K562 (cell line): ENCODE data around the gene NOTO. TPM values are rescaled to one million over a fixed set of nuclear protein-coding genes. Genes with fewer than 3 reads are reported as not detected.

Source experiments
- ADNP ChIP-seq: fragments of 200-800 bp; sonication (Bioruptor generic); IDR thresholded peaks from 2 replicates; pipeline ENCODE4 v1.6.1; 2016; ENCODE audit warnings: missing genetic modification characterization, missing compliant biosample characterization
- BHLHE40 ChIP-seq: IDR thresholded peaks from 2 replicates; pipeline ENCODE4 v1.6.1; 2011; ENCODE audit warnings: low read length, improper control_type of control experiment
- ESRRB ChIP-seq: fragments of 250-450 bp; sonication (Bioruptor Pico); IDR thresholded peaks from 2 replicates; pipeline ENCODE4 v1.5.0; 2020; ENCODE audit warnings: mild to moderate bottlenecking, moderate library complexity, borderline replicate concordance
- HBP1 ChIP-seq: fragments of 450-650 bp; formaldehyde crosslinking; IDR thresholded peaks from 2 replicates; pipeline ENCODE4 v1.4.0; 2022; ENCODE audit warnings: missing genetic modification characterization
- HNRNPH1 ChIP-seq: fragments of 200-400 bp; formaldehyde crosslinking; optimal IDR thresholded peaks from 2 replicates; pipeline ENCODE3; 2017; ENCODE audit warnings: low read depth, mild to moderate bottlenecking, low read length, moderate library complexity
- PCBP1 ChIP-seq: fragments of 200-400 bp; formaldehyde crosslinking; IDR thresholded peaks from 2 replicates; pipeline ENCODE4 v1.6.1; 2018; ENCODE audit warnings: mild to moderate bottlenecking, low read depth, low read length; ENCODE audit not compliant: poor library complexity, severe bottlenecking
- SRSF1 ChIP-seq: fragments of 200-400 bp; formaldehyde crosslinking; IDR thresholded peaks from 2 replicates; pipeline ENCODE4 v1.6.1; 2017; ENCODE audit warnings: mild to moderate bottlenecking, low read depth, low read length, moderate library complexity
- SRSF3 ChIP-seq: fragments of 200-400 bp; formaldehyde crosslinking; IDR thresholded peaks from 2 replicates; pipeline ENCODE4 v1.6.1; 2016; ENCODE audit warnings: mild to moderate bottlenecking, low read length, moderate library complexity; ENCODE audit not compliant: insufficient read depth
- STAG1 ChIP-seq: sonication (generic); formaldehyde crosslinking; IDR thresholded peaks from 2 replicates; pipeline ENCODE4 v1.5.0; 2020; ENCODE audit warnings: missing genetic modification reagents, borderline replicate concordance
- USF2 ChIP-seq: sonication (generic); formaldehyde crosslinking; IDR thresholded peaks from 2 replicates; pipeline ENCODE4 v1.5.0; 2020; ENCODE audit warnings: missing genetic modification reagents
- ZNF143 ChIP-seq: sonication (generic); formaldehyde crosslinking; IDR thresholded peaks from 2 replicates; pipeline ENCODE4 v1.9.0; 2022; ENCODE audit warnings: mild to moderate bottlenecking, missing genetic modification reagents
- ZNF217 ChIP-seq: sonication (generic); formaldehyde crosslinking; IDR thresholded peaks from 2 replicates; pipeline ENCODE4 v1.8.0; 2022; ENCODE audit warnings: mild to moderate bottlenecking, missing genetic modification reagents
- polyA plus RNA-seq, 8 experiments: library from polyadenylated mRNA; depleted of rRNA in 4 of 8; stranded (reverse) in 5 of 8; unstranded in 3 of 8; fragments of >200 nt; fragmentation: Nextera tagmentation in 2 of 8; fragmentation: Illumina TruSeq in 1 of 8; extraction: Ambion mirVana in 2 of 8; extraction: Trizol in 1 of 8; gene quantifications; 2 replicates each; pipeline versions ENCODE4 v1.2.1 to v1.2.3, GENCODE V29; 2011 to 2014; ENCODE audit warnings: inconsistent platforms in 1 of 8, missing spikeins in 1 of 8
- total RNA-seq, 7 experiments: library from RNA; depleted of rRNA in 6 of 7; stranded (reverse); fragments of >200 nt in 6 of 7; fragmentation: Illumina TruSeq in 2 of 7; extraction: Trizol in 2 of 7; gene quantifications; 2 replicates each; pipeline versions ENCODE4 v1.2.1 to v1.2.3, GENCODE V29; 2011 to 2021; ENCODE audit warnings: low replicate concordance in 1 of 7
- TF ChIP-seq, protein P1 (sequence below): fragments of 450-650 bp; IDR thresholded peaks from 2 replicates; pipeline ENCODE4 v1.7.1; 2018; ENCODE audit warnings: mild to moderate bottlenecking, low read depth; ENCODE audit not compliant: partially characterized antibody
- TF ChIP-seq, protein P2 (sequence below): sonication (generic); formaldehyde crosslinking; IDR thresholded peaks from 2 replicates; pipeline ENCODE4 v1.9.0; 2022; ENCODE audit warnings: mild to moderate bottlenecking, missing genetic modification reagents
- TF ChIP-seq, protein P3 (sequence below): fragments of 450-650 bp; IDR thresholded peaks from 2 replicates; pipeline ENCODE4 v1.6.1; 2017; ENCODE audit warnings: antibody characterized with exemption
- TF ChIP-seq, protein P4 (sequence below): sonication (generic); formaldehyde crosslinking; IDR thresholded peaks from 2 replicates; pipeline ENCODE4 v1.8.0; 2022; ENCODE audit warnings: missing genetic modification reagents, mild to moderate bottlenecking, moderate library complexity, borderline replicate concordance
- TF ChIP-seq, protein P5 (sequence below): fragments of 250-450 bp; sonication (Bioruptor Pico); IDR thresholded peaks from 2 replicates; pipeline ENCODE4 v1.5.0; 2021

NOTO gene
- total and polyA plus RNA-seq, 9 of the 15 experiments (the other 6 are each of a cell fraction or from before 2014, with no cell fraction given), result not detected

GRCh38 chr2:73156539-73157124, 45.7 kb upstream of the NOTO start (continued):
- TF ChIP-seq, protein P1, sequence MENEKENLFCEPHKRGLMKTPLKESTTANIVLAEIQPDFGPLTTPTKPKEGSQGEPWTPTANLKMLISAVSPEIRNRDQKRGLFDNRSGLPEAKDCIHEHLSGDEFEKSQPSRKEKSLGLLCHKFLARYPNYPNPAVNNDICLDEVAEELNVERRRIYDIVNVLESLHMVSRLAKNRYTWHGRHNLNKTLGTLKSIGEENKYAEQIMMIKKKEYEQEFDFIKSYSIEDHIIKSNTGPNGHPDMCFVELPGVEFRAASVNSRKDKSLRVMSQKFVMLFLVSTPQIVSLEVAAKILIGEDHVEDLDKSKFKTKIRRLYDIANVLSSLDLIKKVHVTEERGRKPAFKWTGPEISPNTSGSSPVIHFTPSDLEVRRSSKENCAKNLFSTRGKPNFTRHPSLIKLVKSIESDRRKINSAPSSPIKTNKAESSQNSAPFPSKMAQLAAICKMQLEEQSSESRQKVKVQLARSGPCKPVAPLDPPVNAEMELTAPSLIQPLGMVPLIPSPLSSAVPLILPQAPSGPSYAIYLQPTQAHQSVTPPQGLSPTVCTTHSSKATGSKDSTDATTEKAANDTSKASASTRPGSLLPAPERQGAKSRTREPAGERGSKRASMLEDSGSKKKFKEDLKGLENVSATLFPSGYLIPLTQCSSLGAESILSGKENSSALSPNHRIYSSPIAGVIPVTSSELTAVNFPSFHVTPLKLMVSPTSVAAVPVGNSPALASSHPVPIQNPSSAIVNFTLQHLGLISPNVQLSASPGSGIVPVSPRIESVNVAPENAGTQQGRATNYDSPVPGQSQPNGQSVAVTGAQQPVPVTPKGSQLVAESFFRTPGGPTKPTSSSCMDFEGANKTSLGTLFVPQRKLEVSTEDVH, result no peak
- TF ChIP-seq, protein P2, sequence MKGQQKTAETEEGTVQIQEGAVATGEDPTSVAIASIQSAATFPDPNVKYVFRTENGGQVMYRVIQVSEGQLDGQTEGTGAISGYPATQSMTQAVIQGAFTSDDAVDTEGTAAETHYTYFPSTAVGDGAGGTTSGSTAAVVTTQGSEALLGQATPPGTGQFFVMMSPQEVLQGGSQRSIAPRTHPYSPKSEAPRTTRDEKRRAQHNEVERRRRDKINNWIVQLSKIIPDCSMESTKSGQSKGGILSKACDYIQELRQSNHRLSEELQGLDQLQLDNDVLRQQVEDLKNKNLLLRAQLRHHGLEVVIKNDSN, result no peak
- TF ChIP-seq, protein P3, sequence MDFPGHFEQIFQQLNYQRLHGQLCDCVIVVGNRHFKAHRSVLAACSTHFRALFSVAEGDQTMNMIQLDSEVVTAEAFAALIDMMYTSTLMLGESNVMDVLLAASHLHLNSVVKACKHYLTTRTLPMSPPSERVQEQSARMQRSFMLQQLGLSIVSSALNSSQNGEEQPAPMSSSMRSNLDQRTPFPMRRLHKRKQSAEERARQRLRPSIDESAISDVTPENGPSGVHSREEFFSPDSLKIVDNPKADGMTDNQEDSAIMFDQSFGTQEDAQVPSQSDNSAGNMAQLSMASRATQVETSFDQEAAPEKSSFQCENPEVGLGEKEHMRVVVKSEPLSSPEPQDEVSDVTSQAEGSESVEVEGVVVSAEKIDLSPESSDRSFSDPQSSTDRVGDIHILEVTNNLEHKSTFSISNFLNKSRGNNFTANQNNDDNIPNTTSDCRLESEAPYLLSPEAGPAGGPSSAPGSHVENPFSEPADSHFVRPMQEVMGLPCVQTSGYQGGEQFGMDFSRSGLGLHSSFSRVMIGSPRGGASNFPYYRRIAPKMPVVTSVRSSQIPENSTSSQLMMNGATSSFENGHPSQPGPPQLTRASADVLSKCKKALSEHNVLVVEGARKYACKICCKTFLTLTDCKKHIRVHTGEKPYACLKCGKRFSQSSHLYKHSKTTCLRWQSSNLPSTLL, result no peak
- TF ChIP-seq HNRNPH1 (no peak), PCBP1 (no peak), STAG1 (CRISPR knock-in tag) (peak; percentile 48; the same call in 1 of the 2 replicates), SRSF1 (no peak), USF2 (CRISPR knock-in tag) (no peak), ZNF143 (CRISPR knock-in tag) (no peak), ZNF217 (CRISPR knock-in tag) (no peak), BHLHE40 (peak; percentile 31; the same call in 1 of the 2 replicates), SRSF3 (no peak), ADNP (tag) (no peak), HBP1 (CRISPR knock-in tag) (no peak), ESRRB (CRISPR knock-in tag) (no peak)
- TF ChIP-seq, protein P4, sequence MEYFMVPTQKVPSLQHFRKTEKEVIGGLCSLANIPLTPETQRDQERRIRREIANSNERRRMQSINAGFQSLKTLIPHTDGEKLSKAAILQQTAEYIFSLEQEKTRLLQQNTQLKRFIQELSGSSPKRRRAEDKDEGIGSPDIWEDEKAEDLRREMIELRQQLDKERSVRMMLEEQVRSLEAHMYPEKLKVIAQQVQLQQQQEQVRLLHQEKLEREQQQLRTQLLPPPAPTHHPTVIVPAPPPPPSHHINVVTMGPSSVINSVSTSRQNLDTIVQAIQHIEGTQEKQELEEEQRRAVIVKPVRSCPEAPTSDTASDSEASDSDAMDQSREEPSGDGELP (CRISPR knock-in tag), result 0 out of 2 replicates have a peak, but pooled peaks have one; percentile 24
- TF ChIP-seq, protein P5, sequence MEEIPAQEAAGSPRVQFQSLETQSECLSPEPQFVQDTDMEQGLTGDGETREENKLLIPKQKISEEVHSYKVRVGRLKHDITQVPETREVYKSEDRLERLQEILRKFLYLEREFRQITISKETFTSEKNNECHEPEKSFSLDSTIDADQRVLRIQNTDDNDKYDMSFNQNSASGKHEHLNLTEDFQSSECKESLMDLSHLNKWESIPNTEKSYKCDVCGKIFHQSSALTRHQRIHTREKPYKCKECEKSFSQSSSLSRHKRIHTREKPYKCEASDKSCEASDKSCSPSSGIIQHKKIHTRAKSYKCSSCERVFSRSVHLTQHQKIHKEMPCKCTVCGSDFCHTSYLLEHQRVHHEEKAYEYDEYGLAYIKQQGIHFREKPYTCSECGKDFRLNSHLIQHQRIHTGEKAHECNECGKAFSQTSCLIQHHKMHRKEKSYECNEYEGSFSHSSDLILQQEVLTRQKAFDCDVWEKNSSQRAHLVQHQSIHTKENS, result no peak
